GM12874 (cell line): ENCODE data around the gene COL5A1.

Source experiments
- TF ChIP-seq, protein P1 (sequence below): IDR thresholded peaks from 2 replicates; pipeline ENCODE4 v1.5.1; 2011; ENCODE audit warnings: low read depth, mild to moderate bottlenecking, control low read depth, low read length, moderate library complexity; ENCODE audit not compliant: insufficient read depth

Gene COL5A1

GRCh38 chr9:134663753-134664415 lies 22.3 kb downstream of the COL5A1 start:
- TF ChIP-seq, protein P1, sequence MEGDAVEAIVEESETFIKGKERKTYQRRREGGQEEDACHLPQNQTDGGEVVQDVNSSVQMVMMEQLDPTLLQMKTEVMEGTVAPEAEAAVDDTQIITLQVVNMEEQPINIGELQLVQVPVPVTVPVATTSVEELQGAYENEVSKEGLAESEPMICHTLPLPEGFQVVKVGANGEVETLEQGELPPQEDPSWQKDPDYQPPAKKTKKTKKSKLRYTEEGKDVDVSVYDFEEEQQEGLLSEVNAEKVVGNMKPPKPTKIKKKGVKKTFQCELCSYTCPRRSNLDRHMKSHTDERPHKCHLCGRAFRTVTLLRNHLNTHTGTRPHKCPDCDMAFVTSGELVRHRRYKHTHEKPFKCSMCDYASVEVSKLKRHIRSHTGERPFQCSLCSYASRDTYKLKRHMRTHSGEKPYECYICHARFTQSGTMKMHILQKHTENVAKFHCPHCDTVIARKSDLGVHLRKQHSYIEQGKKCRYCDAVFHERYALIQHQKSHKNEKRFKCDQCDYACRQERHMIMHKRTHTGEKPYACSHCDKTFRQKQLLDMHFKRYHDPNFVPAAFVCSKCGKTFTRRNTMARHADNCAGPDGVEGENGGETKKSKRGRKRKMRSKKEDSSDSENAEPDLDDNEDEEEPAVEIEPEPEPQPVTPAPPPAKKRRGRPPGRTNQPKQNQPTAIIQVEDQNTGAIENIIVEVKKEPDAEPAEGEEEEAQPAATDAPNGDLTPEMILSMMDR: no peak

DNA sequence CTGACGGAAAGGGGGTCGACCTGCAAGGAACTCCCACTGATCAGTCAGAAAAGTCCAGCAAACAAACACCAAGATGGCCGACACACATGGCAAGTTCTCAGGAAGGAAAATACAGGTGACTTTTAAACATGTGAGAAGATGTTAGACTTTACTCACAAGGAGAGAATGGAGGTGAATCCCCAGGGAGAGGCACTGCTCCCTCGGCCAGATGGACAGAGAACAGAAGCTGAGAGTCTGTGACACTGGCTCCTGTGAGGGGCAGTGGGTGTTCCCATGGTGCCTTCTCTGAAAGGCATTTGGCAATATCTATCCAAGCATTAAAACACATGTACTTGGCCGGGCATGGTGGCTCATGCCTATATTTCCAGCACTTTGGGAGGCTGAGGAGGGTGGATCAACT lies 22.8 kb downstream of the COL5A1 start:
- TF ChIP-seq, protein P1: no peak

DNA sequence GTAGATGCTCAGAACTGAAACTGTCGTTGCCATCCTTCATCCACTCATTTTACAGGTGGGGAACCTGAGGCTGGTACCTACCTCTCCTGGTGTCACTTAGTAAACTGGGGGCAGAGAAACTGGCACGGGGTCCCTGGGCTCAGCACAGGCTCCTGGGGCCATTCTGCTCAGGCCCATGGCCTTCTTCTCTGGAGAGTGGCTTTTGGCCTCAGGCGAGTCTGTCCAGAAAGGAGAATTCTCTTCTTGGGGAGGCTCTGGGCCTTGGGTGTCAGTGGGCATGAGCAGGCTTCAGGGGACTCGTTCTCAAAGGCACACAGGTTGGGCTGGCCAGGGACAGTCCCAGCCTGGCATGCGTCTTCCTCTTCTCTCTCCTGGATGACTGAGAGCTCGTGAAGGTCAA lies 24.6 kb downstream of the COL5A1 start:
- TF ChIP-seq, protein P1: no peak

GRCh38 chr9:134666831-134667230 lies 25.2 kb downstream of the COL5A1 start:
- TF ChIP-seq, protein P1: no peak

DNA sequence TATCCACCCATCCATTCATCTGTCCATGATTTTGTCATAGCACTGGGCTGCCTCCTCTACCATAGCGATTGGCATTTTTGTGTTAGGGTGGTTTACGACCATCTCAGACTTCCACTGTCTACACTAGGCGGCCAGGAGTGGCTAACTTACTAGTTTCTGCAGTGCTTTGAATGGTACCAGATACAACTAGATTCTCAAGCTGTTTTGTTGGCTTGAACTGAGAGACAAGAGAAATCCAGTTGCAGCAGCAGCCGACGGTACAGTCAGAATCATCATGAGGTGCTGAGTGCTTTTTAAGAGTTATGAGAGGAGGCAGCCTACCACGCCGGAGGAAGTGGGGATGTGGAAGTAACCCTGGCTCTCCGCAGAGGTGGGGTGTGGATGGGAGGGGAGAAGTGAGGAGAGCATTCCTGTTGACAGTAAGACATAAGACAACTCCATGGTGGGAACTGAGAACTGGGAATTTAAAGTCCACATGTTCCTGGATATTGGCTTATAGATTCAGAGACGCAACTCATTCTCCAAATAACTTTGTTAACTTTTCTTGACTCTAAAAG lies 27.9 kb downstream of the COL5A1 start:
- TF ChIP-seq, protein P1: no peak

- TF ChIP-seq, protein P1: no peak
These were observed 28.5 kb downstream of the COL5A1 start for GRCh38 chr9:134670042-134670525.

GRCh38 chr9:134670851-134671281 lies 29.3 kb downstream of the COL5A1 start:
- TF ChIP-seq, protein P1: no peak
